MG63 (cell line): ENCODE data around the gene PRSS56. TPM values are rescaled to one million over a fixed set of nuclear protein-coding genes. Genes with fewer than 3 reads are reported as not detected.
"Not testable (repeated sequence)": the region's sequence is repeated elsewhere in the genome, so short reads cannot be mapped to it uniquely, and the experiment has no call there.

Source experiments
- DNase-seq: peaks from one replicate; pipeline ENCODE4 v3.0.0-alpha.2; 2020
- H3K27me3 ChIP-seq: fragments of 250-450 bp; sonication (Bioruptor Pico); 2 replicates; pipeline ENCODE4 v1.5.1; 2020; ENCODE audit warnings: mild to moderate bottlenecking, moderate library complexity
- H3K36me3 ChIP-seq: fragments of 250-450 bp; sonication (Bioruptor Pico); 2 replicates; pipeline ENCODE4 v1.5.1; 2020; ENCODE audit warnings: mild to moderate bottlenecking, moderate library complexity
- H3K4me3 ChIP-seq: fragments of 250-450 bp; sonication (Bioruptor Pico); 2 replicates; pipeline ENCODE4 v1.5.1; 2020; ENCODE audit warnings: mild to moderate bottlenecking, moderate library complexity
- H3K9me3 ChIP-seq: fragments of 250-450 bp; sonication (Bioruptor Pico); 2 replicates; pipeline ENCODE4 v1.5.1; 2020; ENCODE audit warnings: mild to moderate bottlenecking, moderate library complexity
- total RNA-seq: library from RNA; depleted of rRNA; stranded (reverse); fragments of >200 nt; shearing (Covaris generic); gene quantifications from 2 replicates; pipeline ENCODE4 v1.2.3, GENCODE V29; 2014; ENCODE audit warnings: low replicate concordance; rRNA removed

The PRSS56 gene
- total RNA-seq, 1 experiment from 2014 or later, result not detected

- no peak overlapping the region for H3K4me3 ChIP-seq
- no peak for DNase-seq
- H3K9me3 ChIP-seq, result no peaks in the 10 kb centered on the region
- H3K36me3 ChIP-seq, result peaks cover 87% of the 10 kb centered on the region
- H3K27me3 ChIP-seq, result no peaks in the 10 kb centered on the region
These were observed 47.5 kb downstream of the PRSS56 start for GRCh38 chr2:232567721-232568120.

- peak; percentile 86 for DNase-seq
- no peak overlapping the region for H3K4me3 ChIP-seq
- no peaks in the 10 kb centered on the region for H3K9me3 ChIP-seq
- no peaks in the 10 kb centered on the region for H3K27me3 ChIP-seq
- H3K36me3 ChIP-seq, result peaks cover 88% of the 10 kb centered on the region
These were observed 48.0 kb downstream of the PRSS56 start for GRCh38 chr2:232568161-232568560.

DNA sequence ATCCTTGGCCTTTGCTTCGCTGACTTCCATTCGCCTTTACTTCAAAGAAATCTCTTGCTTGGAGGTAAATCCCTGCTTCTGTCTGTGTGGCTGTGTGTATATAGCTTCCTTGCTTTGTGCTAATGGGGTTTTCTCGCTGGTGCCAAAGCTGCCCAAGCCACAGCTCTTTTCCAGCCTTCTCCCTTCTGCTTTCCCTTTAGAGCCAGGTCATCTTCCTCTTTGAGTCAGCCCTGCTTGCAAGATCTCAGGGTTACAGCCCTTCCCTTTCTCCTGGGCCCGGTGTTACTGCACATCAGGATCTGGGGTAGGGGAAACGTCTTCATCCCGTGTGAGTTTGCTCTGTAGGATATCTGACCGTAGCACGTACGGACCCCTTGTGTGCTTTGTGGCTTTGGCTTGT lies 49.4 kb downstream of the PRSS56 start:
- no peaks in the 10 kb centered on the region for H3K27me3 ChIP-seq
- H3K9me3 ChIP-seq, result no peaks in the 10 kb centered on the region
- H3K4me3 ChIP-seq, result no peak overlapping the region
- H3K36me3 ChIP-seq, result peaks cover 80% of the 10 kb centered on the region
- no peak for DNase-seq

DNA sequence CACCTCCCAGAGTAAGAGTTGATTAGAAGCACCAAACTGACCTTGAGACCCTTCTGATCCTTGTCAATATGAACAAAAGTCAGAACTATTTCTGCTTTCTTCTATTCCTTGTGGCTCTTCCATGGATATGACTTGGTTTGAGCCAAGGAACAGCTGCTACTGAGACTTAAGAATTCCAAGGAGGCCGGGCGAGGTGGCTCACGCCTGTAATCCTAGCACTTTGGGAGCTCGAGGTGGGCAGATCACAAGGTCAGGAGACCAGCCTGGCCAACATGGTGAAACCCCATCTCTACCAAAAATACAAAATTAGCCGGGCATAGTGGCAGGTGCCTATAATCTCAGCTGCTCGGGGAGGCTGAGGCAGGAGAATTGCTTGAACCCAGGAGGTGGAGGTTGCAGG lies 50.3 kb downstream of the PRSS56 start:
- H3K27me3 ChIP-seq, DNase-seq, H3K4me3 ChIP-seq, H3K9me3 ChIP-seq: not testable (repeated sequence)
- peaks cover 74% of the 10 kb centered on the region for H3K36me3 ChIP-seq

GRCh38 chr2:232571026-232571474 lies 50.9 kb downstream of the PRSS56 start:
- DNase-seq, result no peak
- Histone ChIP-seq H3K9me3 (no peaks in the 10 kb centered on the region), H3K4me3 (no peak overlapping the region), H3K27me3 (no peaks in the 10 kb centered on the region), H3K36me3 (peaks cover 68% of the 10 kb centered on the region)

DNA sequence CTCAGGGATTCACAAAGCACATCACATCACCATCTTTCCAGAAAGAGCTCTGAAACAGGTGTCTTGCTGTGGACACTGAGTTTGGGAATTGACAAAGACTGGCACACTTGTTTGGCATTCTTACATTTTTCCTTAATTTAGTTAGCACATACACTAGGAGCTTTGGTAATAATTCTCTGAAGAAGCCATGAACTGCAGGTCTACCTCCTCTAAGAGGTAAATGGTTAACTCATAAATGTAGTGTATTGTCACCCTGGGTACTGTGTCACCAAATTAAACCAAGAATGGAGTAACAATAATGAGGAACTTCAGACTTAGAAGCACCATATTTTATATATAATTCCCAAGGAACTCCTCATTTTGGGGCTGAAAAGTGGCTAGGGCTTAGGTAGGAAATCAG lies 52.9 kb downstream of the PRSS56 start:
- DNase-seq, result no peak

GRCh38 chr2:232573771-232574435 lies 53.7 kb downstream of the PRSS56 start:
- Histone ChIP-seq H3K27me3 (no peaks in the 10 kb centered on the region), H3K9me3 (no peaks in the 10 kb centered on the region), H3K36me3 (peaks cover 45% of the 10 kb centered on the region), H3K4me3 (no peak overlapping the region)
- no peak for DNase-seq

More for the DNA sequence above, 52.9 kb downstream of the PRSS56 start:
- H3K36me3 ChIP-seq, result peaks cover 49% of the 10 kb centered on the region
- no peaks in the 10 kb centered on the region for H3K9me3 ChIP-seq
- no peak overlapping the region for H3K4me3 ChIP-seq
- no peaks in the 10 kb centered on the region for H3K27me3 ChIP-seq

- no peak for DNase-seq
- no peaks in the 10 kb centered on the region for H3K9me3 ChIP-seq
- H3K4me3 ChIP-seq, result no peak overlapping the region
- H3K36me3 ChIP-seq, result peaks cover 40% of the 10 kb centered on the region
- no peaks in the 10 kb centered on the region for H3K27me3 ChIP-seq
These were observed 54.7 kb downstream of the PRSS56 start for GRCh38 chr2:232574674-232575403.

Other genes with a start within 250 kb of the PRSS56 start
- gene ALPP, start 141.6 kb upstream of the PRSS56 start, total RNA-seq, result not detected in 2 replicates
- gene ALPG, start 113.5 kb upstream of the PRSS56 start, total RNA-seq, result not detected in 2 replicates
- not detected in 2 replicates for gene ALPI, start 64.2 kb upstream of the PRSS56 start, total RNA-seq
- not detected in 2 replicates for gene ECEL1, start 32.6 kb upstream of the PRSS56 start, total RNA-seq
- not detected in 2 replicates for gene CHRND, start 5.8 kb downstream of the PRSS56 start, total RNA-seq
- not detected in 2 replicates for gene CHRNG, start 19.3 kb downstream of the PRSS56 start, total RNA-seq
- 6.7 and 10.0 TPM in 2 replicates for gene TIGD1, start 30.2 kb downstream of the PRSS56 start, total RNA-seq
- 96.4 and 110 TPM in 2 replicates for gene EIF4E2, start 30.3 kb downstream of the PRSS56 start, total RNA-seq
- not detected in 2 replicates for gene EFHD1, start 113.2 kb downstream of the PRSS56 start, total RNA-seq
- 32.9 and 37.4 TPM in 2 replicates for gene GIGYF2, start 176.9 kb downstream of the PRSS56 start, total RNA-seq